ENCODE data around the gene PDE8B.

GRCh38 chr5:77360973-77361372, 150.5 kb downstream of the PDE8B start:
- TF ChIP-seq RAD21 (IDR thresholded peaks at IDR 0.05; ENCODE audit: low read length) (no peak), EZH2phosphoT487 (IDR thresholded peaks at IDR 0.05; ENCODE audit: borderline replicate concordance, low read depth) (no peak), CTCF (IDR thresholded peaks at IDR 0.05) (no peak), NRF1 (IDR thresholded peaks at IDR 0.05; ENCODE audit: low read depth, low read length) (no peak), POLR2AphosphoS5 (IDR thresholded peaks at IDR 0.05; ENCODE audit: low read depth, low read length) (no peak), SIN3A (IDR thresholded peaks at IDR 0.05; ENCODE audit: borderline replicate concordance, low read depth, low read length) (no peak), TCF12 (IDR thresholded peaks at IDR 0.05) (no peak), SMC3 (IDR thresholded peaks at IDR 0.05; ENCODE audit: low read depth, low read length) (no peak), RCOR1 (IDR thresholded peaks at IDR 0.05; ENCODE audit: low read length) (no peak), YY1 (IDR thresholded peaks at IDR 0.05; ENCODE audit: low read depth) (no peak), EP300 (IDR thresholded peaks at IDR 0.05; ENCODE audit: borderline replicate concordance in 1 of 2, low read depth in 1 of 2, low read length in 1 of 2) (no peak), TAF1 (IDR thresholded peaks at IDR 0.05; ENCODE audit: borderline replicate concordance, low read depth, low read length) (no peak), USF2 (IDR thresholded peaks at IDR 0.05; ENCODE audit: borderline replicate concordance, low read depth, low read length) (no peak)
- TF ChIP-seq, protein P1, sequence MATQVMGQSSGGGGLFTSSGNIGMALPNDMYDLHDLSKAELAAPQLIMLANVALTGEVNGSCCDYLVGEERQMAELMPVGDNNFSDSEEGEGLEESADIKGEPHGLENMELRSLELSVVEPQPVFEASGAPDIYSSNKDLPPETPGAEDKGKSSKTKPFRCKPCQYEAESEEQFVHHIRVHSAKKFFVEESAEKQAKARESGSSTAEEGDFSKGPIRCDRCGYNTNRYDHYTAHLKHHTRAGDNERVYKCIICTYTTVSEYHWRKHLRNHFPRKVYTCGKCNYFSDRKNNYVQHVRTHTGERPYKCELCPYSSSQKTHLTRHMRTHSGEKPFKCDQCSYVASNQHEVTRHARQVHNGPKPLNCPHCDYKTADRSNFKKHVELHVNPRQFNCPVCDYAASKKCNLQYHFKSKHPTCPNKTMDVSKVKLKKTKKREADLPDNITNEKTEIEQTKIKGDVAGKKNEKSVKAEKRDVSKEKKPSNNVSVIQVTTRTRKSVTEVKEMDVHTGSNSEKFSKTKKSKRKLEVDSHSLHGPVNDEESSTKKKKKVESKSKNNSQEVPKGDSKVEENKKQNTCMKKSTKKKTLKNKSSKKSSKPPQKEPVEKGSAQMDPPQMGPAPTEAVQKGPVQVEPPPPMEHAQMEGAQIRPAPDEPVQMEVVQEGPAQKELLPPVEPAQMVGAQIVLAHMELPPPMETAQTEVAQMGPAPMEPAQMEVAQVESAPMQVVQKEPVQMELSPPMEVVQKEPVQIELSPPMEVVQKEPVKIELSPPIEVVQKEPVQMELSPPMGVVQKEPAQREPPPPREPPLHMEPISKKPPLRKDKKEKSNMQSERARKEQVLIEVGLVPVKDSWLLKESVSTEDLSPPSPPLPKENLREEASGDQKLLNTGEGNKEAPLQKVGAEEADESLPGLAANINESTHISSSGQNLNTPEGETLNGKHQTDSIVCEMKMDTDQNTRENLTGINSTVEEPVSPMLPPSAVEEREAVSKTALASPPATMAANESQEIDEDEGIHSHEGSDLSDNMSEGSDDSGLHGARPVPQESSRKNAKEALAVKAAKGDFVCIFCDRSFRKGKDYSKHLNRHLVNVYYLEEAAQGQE (IDR thresholded peaks at IDR 0.05; ENCODE audit: low read depth, low read length): no peak

Data from SK-N-SH (cell line).